ENCODE measurements around the gene MTFMT. TPM values are rescaled to one million over a fixed set of nuclear protein-coding genes. Genes with fewer than 3 reads are reported as not detected.

Gene MTFMT
- total and polyA plus RNA-seq, 2 of the 13 experiments (the other 11 are each of a cell fraction or from before 2014, with no cell fraction given), result 9.9 to 23.2 TPM

DNA sequence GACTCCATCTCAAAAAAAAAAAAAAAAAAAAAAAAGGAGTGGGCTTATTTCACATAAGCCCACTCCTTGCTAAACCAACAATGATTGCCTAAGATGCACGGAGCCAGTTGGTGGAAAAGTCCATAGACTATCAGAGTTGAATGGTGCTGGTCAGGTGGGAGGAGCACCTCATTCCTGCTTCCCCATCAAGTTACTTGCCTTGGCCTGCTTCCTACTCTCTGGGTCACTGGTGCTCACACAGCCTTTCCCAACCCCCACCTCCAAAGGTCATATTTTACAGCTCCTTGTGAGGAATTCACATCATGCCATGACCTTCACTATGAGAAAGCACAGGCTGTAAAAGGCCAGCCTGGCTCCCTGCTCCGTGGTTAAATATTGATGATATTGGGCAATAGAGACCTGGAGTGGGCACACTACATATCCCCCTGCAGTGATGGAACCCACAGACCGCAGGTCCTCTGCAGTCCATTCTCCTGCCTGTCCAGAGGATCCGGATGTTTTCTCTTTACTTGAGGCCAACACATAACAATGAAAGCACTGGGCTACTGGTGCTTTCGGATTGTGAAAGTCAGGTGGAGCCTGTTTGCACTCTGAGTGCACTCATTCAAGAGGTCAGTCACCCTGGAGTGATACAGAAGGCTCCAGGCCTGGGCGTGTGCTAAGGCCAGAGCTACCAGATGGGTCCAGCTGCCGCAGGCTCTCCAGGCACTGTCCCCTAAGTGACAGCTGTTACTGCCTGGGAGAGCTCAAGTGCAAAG, 15.5 kb upstream of the MTFMT start, which contains the start of gene SLC51B (continued):
- peak; percentile 19 for TF ChIP-seq FOXC1 (CRISPR knock-in tag; IDR thresholded peaks at IDR 0.05; ENCODE audit: borderline replicate concordance)
- TF ChIP-seq, protein P1, sequence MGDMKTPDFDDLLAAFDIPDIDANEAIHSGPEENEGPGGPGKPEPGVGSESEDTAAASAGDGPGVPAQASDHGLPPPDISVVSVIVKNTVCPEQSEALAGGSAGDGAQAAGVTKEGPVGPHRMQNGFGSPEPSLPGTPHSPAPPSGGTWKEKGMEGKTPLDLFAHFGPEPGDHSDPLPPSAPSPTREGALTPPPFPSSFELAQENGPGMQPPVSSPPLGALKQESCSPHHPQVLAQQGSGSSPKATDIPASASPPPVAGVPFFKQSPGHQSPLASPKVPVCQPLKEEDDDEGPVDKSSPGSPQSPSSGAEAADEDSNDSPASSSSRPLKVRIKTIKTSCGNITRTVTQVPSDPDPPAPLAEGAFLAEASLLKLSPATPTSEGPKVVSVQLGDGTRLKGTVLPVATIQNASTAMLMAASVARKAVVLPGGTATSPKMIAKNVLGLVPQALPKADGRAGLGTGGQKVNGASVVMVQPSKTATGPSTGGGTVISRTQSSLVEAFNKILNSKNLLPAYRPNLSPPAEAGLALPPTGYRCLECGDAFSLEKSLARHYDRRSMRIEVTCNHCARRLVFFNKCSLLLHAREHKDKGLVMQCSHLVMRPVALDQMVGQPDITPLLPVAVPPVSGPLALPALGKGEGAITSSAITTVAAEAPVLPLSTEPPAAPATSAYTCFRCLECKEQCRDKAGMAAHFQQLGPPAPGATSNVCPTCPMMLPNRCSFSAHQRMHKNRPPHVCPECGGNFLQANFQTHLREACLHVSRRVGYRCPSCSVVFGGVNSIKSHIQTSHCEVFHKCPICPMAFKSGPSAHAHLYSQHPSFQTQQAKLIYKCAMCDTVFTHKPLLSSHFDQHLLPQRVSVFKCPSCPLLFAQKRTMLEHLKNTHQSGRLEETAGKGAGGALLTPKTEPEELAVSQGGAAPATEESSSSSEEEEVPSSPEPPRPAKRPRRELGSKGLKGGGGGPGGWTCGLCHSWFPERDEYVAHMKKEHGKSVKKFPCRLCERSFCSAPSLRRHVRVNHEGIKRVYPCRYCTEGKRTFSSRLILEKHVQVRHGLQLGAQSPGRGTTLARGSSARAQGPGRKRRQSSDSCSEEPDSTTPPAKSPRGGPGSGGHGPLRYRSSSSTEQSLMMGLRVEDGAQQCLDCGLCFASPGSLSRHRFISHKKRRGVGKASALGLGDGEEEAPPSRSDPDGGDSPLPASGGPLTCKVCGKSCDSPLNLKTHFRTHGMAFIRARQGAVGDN (CRISPR knock-in tag; IDR thresholded peaks at IDR 0.05), result peak; percentile 86
- TF ChIP-seq ZNF12 (CRISPR knock-in tag; IDR thresholded peaks at IDR 0.05), result 0 out of 2 replicates have a peak, but pooled peaks have one; percentile 51
- peak; percentile 93 for TF ChIP-seq TBX2 (CRISPR knock-in tag; IDR thresholded peaks at IDR 0.05; ENCODE audit: borderline replicate concordance)
- TF ChIP-seq GATAD2A (CRISPR knock-in tag; IDR thresholded peaks at IDR 0.05), result peak; percentile 96
- peak; percentile 77; the same call in 1 of the 2 replicates for TF ChIP-seq KLF11 (CRISPR knock-in tag; IDR thresholded peaks at IDR 0.05)
- TF ChIP-seq, protein P2, sequence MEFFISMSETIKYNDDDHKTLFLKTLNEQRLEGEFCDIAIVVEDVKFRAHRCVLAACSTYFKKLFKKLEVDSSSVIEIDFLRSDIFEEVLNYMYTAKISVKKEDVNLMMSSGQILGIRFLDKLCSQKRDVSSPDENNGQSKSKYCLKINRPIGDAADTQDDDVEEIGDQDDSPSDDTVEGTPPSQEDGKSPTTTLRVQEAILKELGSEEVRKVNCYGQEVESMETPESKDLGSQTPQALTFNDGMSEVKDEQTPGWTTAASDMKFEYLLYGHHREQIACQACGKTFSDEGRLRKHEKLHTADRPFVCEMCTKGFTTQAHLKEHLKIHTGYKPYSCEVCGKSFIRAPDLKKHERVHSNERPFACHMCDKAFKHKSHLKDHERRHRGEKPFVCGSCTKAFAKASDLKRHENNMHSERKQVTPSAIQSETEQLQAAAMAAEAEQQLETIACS (CRISPR knock-in tag; IDR thresholded peaks at IDR 0.05), result no peak
- peak; percentile 86 for TF ChIP-seq RCOR2 (CRISPR knock-in tag; IDR thresholded peaks at IDR 0.05)
- peak; percentile 94; the same call in 1 of the 2 replicates for TF ChIP-seq ERF (CRISPR knock-in tag; IDR thresholded peaks at IDR 0.05)
- no peak; the same call in 1 of the 2 replicates for TF ChIP-seq ZNF556 (CRISPR knock-in tag; IDR thresholded peaks at IDR 0.05; ENCODE audit: borderline replicate concordance)
- peak; percentile 77; the same call in 1 of the 2 replicates for TF ChIP-seq ZMYM3 (CRISPR knock-in tag; IDR thresholded peaks at IDR 0.05)
- peak; percentile 38; the same call in 1 of the 2 replicates for TF ChIP-seq ZNF232 (CRISPR knock-in tag; IDR thresholded peaks at IDR 0.05; ENCODE audit: borderline replicate concordance)
- TF ChIP-seq, protein P3, sequence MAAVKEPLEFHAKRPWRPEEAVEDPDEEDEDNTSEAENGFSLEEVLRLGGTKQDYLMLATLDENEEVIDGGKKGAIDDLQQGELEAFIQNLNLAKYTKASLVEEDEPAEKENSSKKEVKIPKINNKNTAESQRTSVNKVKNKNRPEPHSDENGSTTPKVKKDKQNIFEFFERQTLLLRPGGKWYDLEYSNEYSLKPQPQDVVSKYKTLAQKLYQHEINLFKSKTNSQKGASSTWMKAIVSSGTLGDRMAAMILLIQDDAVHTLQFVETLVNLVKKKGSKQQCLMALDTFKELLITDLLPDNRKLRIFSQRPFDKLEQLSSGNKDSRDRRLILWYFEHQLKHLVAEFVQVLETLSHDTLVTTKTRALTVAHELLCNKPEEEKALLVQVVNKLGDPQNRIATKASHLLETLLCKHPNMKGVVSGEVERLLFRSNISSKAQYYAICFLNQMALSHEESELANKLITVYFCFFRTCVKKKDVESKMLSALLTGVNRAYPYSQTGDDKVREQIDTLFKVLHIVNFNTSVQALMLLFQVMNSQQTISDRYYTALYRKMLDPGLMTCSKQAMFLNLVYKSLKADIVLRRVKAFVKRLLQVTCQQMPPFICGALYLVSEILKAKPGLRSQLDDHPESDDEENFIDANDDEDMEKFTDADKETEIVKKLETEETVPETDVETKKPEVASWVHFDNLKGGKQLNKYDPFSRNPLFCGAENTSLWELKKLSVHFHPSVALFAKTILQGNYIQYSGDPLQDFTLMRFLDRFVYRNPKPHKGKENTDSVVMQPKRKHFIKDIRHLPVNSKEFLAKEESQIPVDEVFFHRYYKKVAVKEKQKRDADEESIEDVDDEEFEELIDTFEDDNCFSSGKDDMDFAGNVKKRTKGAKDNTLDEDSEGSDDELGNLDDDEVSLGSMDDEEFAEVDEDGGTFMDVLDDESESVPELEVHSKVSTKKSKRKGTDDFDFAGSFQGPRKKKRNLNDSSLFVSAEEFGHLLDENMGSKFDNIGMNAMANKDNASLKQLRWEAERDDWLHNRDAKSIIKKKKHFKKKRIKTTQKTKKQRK (IDR thresholded peaks at IDR 0.05; ENCODE audit: low read length), result no peak
- no peak for TF ChIP-seq YEATS4 (CRISPR knock-in tag; IDR thresholded peaks at IDR 0.05; ENCODE audit: borderline replicate concordance)
- TF ChIP-seq RFXAP (CRISPR knock-in tag; IDR thresholded peaks at IDR 0.05; ENCODE audit: borderline replicate concordance), result 0 out of 2 replicates have a peak, but pooled peaks have one; percentile 17
- peak; percentile 71 for TF ChIP-seq TARDBP (CRISPR knock-in tag; IDR thresholded peaks at IDR 0.05)
- TF ChIP-seq RNF2 (conservative IDR thresholded peaks at IDR 0.05; ENCODE audit: low read depth), result no peak
- TF ChIP-seq SYNCRIP (IDR thresholded peaks at IDR 0.05; ENCODE audit: insufficient read depth, low read depth, low read length), result no peak
- TF ChIP-seq, protein P4, sequence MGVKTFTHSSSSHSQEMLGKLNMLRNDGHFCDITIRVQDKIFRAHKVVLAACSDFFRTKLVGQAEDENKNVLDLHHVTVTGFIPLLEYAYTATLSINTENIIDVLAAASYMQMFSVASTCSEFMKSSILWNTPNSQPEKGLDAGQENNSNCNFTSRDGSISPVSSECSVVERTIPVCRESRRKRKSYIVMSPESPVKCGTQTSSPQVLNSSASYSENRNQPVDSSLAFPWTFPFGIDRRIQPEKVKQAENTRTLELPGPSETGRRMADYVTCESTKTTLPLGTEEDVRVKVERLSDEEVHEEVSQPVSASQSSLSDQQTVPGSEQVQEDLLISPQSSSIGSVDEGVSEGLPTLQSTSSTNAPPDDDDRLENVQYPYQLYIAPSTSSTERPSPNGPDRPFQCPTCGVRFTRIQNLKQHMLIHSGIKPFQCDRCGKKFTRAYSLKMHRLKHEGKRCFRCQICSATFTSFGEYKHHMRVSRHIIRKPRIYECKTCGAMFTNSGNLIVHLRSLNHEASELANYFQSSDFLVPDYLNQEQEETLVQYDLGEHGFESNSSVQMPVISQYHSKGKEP (CRISPR knock-in tag; IDR thresholded peaks at IDR 0.05), result no peak
